OCI-M2 (cell line): Measurements from ENCODE around the gene NRG2.

Source experiments
- DNase-seq: peaks from one replicate; lab custom pipeline; 2025; ENCODE audit not compliant: unreplicated experiment; lab: John Stamatoyannopoulos, UW

The NRG2 gene

GRCh38 chr5:139910036-139910435 lies 133.1 kb downstream of the NRG2 start:
- no peak for DNase-seq

DNA sequence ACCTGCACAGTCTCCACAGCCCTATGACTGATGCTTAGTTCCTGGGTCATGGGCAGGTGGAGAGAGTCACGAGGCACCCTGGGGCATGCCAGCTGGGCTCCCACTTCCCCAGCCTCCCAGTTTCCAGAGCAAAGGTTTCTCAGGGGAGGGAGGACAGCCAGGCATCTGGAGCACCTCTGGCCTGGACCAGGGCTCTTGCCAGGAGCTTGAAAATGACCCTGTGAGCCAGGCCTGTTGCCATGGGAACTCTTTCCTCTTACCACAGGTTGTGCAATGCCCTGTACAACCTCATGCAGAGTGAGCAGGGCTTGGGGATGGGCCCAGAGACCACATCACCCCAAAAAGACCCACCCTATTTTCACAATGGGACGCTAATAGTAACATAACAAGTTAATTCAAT lies 134.3 kb downstream of the NRG2 start:
- DNase-seq: no peak

DNA sequence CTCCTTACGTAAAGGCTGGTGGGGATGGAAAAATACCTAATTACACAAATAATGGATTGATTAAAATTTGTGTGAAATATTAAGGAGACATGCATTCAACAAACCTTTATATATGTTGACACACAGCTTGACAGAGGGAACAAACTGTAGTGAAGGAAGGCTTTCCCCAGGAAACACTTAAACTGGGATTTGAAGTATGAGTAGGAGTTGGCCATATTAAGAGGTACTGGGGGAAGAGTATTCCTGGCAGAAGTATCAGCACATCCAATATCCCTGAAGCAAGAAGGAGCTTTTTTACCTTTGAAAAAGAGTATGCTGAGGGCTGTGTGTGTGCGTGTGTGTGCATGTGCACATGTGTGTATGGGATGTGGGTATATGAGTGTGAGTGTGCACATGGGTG lies 136.4 kb downstream of the NRG2 start:
- no peak for DNase-seq

GRCh38 chr5:139904816-139905661 lies 138.1 kb downstream of the NRG2 start:
- DNase-seq: no peak

DNA sequence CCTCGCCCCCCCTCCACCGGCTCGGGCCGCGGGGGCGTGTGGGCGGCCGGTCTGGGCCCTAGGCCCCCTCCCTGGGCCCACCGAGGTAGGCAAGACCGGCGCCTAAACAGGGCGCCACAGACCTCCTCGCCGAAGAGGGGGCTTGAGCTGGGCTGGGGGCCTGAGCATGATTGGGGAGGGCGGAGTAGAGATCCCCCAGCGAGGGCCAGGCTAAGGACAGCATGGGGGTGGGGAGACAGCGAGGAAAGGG lies 138.6 kb downstream of the NRG2 start:
- no peak for DNase-seq

GRCh38 chr5:139903795-139904565 lies 139.1 kb downstream of the NRG2 start:
- no peak for DNase-seq

GRCh38 chr5:139903450-139903794 lies 139.7 kb downstream of the NRG2 start:
- no peak for DNase-seq

DNA sequence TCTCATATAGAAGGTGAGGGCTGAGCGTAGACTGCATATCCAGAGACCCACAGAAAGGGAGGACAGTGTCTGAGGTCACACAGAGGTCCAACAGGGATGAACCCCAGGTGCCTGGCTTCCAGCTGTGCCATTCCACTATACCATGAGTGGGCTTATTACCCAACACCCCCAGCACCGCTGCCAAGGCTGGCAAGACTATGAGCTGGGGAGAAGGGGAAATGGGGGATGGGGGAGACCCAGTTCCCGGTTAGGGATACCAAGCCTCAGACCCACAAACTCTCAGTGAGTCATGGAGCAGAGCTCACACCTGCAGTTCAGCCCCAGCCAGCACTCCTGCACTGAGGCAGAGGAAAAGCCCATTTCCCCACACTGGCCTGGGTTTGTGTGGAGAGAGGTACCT lies 141.1 kb downstream of the NRG2 start:
- DNase-seq: no peak

- no peak for DNase-seq
These were observed 141.9 kb downstream of the NRG2 start for GRCh38 chr5:139901251-139901575.

DNA sequence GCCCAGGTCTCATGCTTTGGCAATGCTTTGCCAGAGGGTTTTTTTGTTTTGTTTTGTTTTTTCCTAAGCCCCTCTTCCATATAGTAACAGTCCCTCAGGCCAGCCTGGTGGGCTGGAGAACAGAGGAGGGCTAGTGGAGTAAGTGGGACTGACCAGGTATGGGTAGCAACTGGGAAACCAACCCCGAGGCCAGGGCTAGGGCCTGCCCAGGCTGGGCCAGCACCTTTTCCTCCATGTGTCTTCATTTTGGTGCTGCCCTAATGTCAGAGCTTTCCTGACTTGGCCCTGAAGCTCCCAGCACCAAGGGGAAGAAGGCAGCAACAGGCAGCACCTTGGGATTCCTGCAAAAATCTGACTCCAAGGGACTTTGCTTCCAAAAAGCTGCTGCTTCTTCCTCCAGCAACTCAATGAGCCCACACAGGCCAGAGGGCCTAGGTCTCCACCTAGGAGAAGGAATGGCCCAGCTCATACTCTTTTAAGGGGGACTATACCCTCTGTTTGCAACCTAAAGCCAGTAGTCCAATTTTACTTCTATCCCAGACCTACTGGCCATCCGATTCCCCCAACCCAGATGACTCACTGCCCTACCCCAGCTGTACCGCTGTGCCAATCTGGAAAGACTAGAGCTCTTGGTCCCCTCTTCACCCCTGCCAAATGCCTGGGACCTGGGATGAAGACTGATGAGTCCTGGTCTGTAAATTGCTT lies 142.4 kb downstream of the NRG2 start:
- DNase-seq: no peak

- no peak for DNase-seq
These were observed 144.1 kb downstream of the NRG2 start for GRCh38 chr5:139898981-139899380.

DNA sequence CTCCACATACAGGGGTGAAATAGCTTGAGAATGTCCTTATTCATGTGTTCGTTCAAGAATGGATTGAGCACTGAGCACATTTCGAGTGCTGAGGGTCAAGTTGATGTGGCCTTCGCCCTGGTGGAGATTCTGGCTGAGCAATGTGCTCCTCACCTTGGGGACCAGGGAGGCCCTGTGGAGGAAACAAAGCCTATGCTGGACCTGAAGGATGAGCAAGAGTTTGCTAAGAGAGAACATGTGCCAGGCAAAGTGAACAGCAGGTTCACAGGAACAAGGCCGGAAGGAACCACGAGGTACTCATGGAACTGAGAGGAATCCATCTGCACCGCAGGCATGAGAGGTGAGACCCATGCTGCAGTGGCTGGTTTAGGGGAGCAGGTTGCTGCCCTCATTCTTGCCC lies 145.1 kb downstream of the NRG2 start:
- no peak for DNase-seq

- no peak for DNase-seq
These were observed 145.8 kb downstream of the NRG2 start for GRCh38 chr5:139897342-139897741.

DNA sequence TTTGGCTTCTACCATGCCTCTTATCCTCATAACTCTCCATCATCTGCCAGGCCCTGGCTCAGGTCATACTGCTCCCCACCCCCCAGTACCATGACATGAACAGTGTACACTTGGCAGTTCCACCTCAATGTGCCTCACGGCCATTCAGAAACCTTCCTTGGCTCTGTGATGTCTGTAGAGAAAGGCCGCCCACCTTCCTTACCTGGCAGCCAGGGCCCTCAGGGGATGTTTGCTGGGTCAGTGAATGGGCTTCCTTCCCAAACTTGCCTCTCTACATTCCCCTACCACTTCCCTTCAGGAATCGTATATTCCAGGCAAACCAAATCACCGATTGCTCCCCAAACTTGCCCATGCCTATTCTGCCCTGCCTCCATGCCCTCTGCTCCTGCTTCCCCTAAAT lies 146.4 kb downstream of the NRG2 start:
- no peak for DNase-seq

DNA sequence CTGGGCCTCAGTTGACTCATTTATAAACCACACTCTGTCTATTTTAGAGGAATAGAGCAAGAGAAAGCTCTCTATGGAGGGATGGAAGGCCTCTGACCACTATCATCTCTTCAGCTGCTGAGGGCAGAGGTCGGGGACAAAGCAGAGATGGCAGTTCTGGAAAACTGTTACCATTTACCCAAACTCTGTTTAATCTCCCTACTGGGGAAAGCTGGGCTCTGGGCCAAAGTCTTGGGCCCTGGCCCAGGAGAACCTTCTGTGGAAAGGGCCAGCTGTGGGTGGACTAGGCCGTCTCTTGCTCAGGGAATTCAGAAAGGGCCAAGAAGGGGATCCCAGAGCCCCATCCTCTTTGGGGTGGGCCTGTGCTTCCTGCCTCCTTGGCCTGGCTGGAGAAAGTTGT lies 147.5 kb downstream of the NRG2 start:
- DNase-seq: no peak

DNA sequence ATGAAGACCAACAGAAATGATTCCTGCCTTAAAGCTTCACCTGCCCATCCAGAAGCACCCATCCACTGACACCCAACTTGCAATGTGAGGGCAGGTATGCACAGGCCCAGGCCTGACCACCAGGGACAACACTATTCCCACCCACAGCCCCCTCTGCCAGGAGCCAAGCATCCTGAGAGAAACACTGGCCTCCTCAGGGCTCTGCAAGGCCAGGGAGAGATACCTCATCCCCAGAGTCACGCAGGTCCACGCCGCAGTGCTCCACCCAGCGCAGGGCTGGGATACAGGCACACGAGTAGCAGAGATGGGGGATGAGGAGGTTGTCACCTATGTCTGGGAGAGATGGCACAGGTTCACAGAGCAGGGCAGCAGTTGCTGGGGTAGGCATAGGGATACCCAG lies 148.1 kb downstream of the NRG2 start:
- no peak for DNase-seq

GRCh38 chr5:139893873-139894272 lies 149.2 kb downstream of the NRG2 start:
- DNase-seq: no peak

GRCh38 chr5:139889410-139889809 lies 153.7 kb downstream of the NRG2 start:
- no peak for DNase-seq

DNA sequence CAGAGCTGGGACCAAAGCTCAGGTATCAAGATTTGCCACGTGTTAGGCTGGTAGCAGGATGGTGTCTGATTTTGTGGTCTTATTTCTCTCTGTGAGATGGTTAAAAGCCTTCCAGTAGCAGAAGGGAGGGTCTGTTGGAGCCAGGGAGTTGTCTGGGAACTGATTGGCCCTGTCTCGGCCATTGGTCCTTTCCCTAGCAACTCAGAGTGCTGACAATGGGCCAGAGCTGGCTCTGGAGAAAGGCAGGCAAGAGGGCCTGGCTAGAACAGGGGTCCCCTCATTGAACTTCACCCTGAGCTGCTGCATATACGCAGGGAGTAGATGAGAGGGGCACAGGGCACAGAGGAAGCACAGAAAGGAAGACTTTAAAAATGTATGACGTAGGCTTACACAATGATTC lies 154.7 kb downstream of the NRG2 start:
- DNase-seq: no peak

GRCh38 chr5:139886213-139886612 lies 156.9 kb downstream of the NRG2 start:
- DNase-seq: no peak

- DNase-seq: no peak
These were observed 157.3 kb downstream of the NRG2 start for GRCh38 chr5:139885857-139886208.

DNA sequence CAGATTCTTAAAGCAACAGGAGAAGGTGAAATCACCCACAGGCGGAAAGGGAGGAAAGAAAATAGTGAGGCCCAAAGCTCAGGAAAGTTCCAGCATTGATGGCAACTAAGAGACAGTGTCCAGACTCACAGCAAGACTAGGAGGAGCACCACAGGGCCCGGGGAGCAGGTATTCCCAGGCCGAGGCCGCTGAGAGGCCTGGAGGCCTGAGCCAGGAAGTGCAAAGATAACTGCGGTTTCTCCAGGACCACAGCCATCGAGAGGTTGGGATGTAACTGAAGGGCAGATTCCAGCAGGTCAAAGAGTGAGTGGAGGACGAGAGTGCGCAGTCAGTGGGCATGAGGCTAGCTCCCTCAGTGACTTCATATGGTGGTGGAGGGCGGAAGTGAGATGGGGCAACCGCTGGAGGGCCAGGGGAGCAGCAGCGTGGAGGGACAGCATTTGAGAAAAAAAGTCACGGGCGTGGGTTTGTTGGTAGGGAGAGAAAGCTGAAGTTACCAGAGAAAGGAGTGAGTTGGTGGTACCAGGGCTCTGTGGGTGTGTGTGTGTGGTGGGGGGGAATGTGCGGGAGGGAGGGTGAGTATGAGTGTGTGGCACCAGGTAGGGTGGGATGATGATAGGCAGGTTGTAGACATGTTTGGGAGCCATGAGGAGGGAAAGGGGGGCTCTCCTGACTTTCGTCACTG lies 157.8 kb downstream of the NRG2 start:
- no peak for DNase-seq
